Esophagus squamous epithelium (tissue), 4 donors: ENCODE data around the gene TPCN2.

Experiments
- POLR2A ChIP-seq, 4 donors: fragments of 450-650 bp; IDR thresholded peaks; one replicate each; pipeline ENCODE4 v1.6.1; 2017; ENCODE audit warnings: antibody characterized with exemption in 4 of 4, mild to moderate bottlenecking in 4 of 4, moderate library complexity in 3 of 4
- TF ChIP-seq, protein P1 (sequence below), 6 experiments: fragments of 450-650 bp in 4 of 6; fragments of 200-600 bp in 2 of 6; sonication (generic) in 2 of 6; IDR thresholded peaks; one replicate each; pipeline ENCODE4 v1.5.1; 2016 to 2019; ENCODE audit warnings: antibody characterized with exemption in 6 of 6, mild to moderate bottlenecking in 4 of 6, moderate library complexity in 4 of 6

DNA sequence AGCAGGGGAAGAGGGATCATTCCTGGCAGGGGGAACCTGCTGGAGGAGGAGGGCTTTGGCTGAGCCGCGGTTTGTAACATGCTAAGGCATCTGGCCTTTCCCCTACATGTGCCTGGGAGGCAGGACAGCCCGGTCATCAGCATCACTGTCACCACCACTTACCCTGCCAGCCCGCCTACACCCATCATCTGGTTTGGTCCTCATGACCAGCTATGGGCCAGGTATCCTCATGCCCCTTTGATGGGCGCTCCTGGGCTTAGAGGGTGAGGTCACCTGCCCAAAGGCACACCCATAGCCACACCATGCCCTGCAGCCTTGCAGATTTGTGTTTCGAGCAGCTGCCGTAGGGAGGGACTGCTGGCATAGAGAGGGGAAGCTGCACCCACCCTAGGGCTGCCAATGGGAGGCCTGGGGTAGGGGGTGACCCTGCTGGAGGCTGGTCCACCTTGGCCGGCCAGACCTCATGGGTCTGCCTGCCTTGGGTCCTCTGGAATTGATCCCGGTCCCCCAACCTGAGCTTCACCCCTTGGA lies 38.3 kb upstream of the TPCN2 start:
- TF ChIP-seq, protein P1, sequence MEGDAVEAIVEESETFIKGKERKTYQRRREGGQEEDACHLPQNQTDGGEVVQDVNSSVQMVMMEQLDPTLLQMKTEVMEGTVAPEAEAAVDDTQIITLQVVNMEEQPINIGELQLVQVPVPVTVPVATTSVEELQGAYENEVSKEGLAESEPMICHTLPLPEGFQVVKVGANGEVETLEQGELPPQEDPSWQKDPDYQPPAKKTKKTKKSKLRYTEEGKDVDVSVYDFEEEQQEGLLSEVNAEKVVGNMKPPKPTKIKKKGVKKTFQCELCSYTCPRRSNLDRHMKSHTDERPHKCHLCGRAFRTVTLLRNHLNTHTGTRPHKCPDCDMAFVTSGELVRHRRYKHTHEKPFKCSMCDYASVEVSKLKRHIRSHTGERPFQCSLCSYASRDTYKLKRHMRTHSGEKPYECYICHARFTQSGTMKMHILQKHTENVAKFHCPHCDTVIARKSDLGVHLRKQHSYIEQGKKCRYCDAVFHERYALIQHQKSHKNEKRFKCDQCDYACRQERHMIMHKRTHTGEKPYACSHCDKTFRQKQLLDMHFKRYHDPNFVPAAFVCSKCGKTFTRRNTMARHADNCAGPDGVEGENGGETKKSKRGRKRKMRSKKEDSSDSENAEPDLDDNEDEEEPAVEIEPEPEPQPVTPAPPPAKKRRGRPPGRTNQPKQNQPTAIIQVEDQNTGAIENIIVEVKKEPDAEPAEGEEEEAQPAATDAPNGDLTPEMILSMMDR (IDR thresholded peaks at IDR 0.05): no peak
- no peak for TF ChIP-seq POLR2A (IDR thresholded peaks at IDR 0.05)
